Hepatocyte (in vitro differentiated cells): ENCODE results near the gene EXOC4. TPM values are rescaled to one million over a fixed set of nuclear protein-coding genes. Genes with fewer than 3 reads are reported as not detected.

Experiments
- DNase-seq: peaks from one replicate; pipeline ENCODE4 v3.0.0-alpha.2; 2016; ENCODE audit warnings: low spot score
- H2AFZ ChIP-seq: fragments of 200-600 bp; sonication (generic); 2 replicates; pipeline ENCODE4 v1.6.0; 2016; ENCODE audit warnings: antibody characterized with exemption, mild to moderate bottlenecking
- H3K27ac ChIP-seq: fragments of 200-600 bp; sonication (generic); 2 replicates; pipeline ENCODE4 v1.5.1; 2016; ENCODE audit warnings: mild to moderate bottlenecking
- H3K27me3 ChIP-seq: fragments of 200-600 bp; sonication (generic); 2 replicates; pipeline ENCODE4 v1.6.1; 2016
- H3K36me3 ChIP-seq: fragments of 200-600 bp; sonication (generic); replicated peaks from 2 replicates; pipeline ENCODE4 v1.5.1; 2016; ENCODE audit warnings: low read depth; ENCODE audit not compliant: insufficient read depth
- H3K4me1 ChIP-seq: fragments of 200-600 bp; sonication (generic); 2 replicates; pipeline ENCODE4 v1.5.1; 2016; ENCODE audit warnings: mild to moderate bottlenecking, moderate library complexity; ENCODE audit not compliant: insufficient read depth
- H3K4me2 ChIP-seq: fragments of 200-600 bp; sonication (generic); 2 replicates; pipeline ENCODE4 v1.6.0; 2016
- H3K4me3 ChIP-seq: fragments of 200-600 bp; sonication (generic); 2 replicates; pipeline ENCODE4 v1.5.1; 2016; ENCODE audit warnings: mild to moderate bottlenecking
- H3K79me2 ChIP-seq: fragments of 200-600 bp; sonication (generic); 2 replicates; pipeline ENCODE4 v1.6.0; 2017; ENCODE audit warnings: mild to moderate bottlenecking
- H3K9me2 ChIP-seq: fragments of 200-600 bp; sonication (generic); replicated peaks from 2 replicates; pipeline ENCODE4 v1.6.0; 2017; ENCODE audit warnings: mild to moderate bottlenecking; ENCODE audit not compliant: insufficient read depth
- H3K9me3 ChIP-seq: fragments of 200-600 bp; sonication (generic); 2 replicates; pipeline ENCODE4 v1.5.1; 2016; ENCODE audit warnings: low read depth, mild to moderate bottlenecking
- H4K20me1 ChIP-seq: fragments of 200-600 bp; sonication (generic); 2 replicates; pipeline ENCODE4 v1.6.0; 2016; ENCODE audit warnings: mild to moderate bottlenecking; ENCODE audit not compliant: insufficient read depth, poor library complexity, severe bottlenecking
- CTCF ChIP-seq: fragments of 200-600 bp; sonication (generic); IDR thresholded peaks from 2 replicates; pipeline ENCODE4 v1.5.1; 2016; ENCODE audit warnings: antibody characterized with exemption, mild to moderate bottlenecking; ENCODE audit not compliant: poor library complexity
- EZH2 ChIP-seq: fragments of 200-600 bp; sonication (generic); IDR thresholded peaks from 2 replicates; pipeline ENCODE4 v1.6.1; 2016; ENCODE audit warnings: antibody characterized with exemption, mild to moderate bottlenecking, borderline replicate concordance
- EZH2phosphoT487 ChIP-seq: fragments of 200-600 bp; sonication (generic); IDR thresholded peaks from one replicate; pipeline ENCODE4 v1.6.1; 2018; ENCODE audit warnings: antibody characterized with exemption, mild to moderate bottlenecking, low read depth, moderate library complexity; ENCODE audit not compliant: unreplicated experiment, severe bottlenecking
- WGBS: methylation state at CpG from one replicate; pipeline ENCODE4 v1.1.6; 2016; ENCODE audit warnings: low lambda C conversion rate; ENCODE audit errors: missing lambda C conversion rate; 5-methylcytosine and 5-hydroxymethylcytosine counted together
- polyA plus RNA-seq: library from polyadenylated mRNA; unstranded; fragments of >200 nt; fragmentation: Nextera tagmentation; extraction: Ambion mirVana; gene quantifications from 2 replicates; pipeline ENCODE4 v1.2.1, GENCODE V29; 2016
- total RNA-seq: library from RNA; depleted of rRNA; stranded (reverse); fragments of >200 nt; gene quantifications from 2 replicates; pipeline ENCODE4 v1.2.3, GENCODE V29; 2014

Gene EXOC4
- total and polyA plus RNA-seq, 2 experiments from 2014 or later = 34.8 to 56.1 TPM

- Histone ChIP-seq H3K79me2 (no peaks in the 10 kb centered on the region), H2AFZ (no peak overlapping the region), H3K4me2 (no peak overlapping the region), H4K20me1 (no peaks in the 10 kb centered on the region), H3K27ac (no peak overlapping the region), H3K4me1 (no peaks in the 10 kb centered on the region), H3K4me3 (no peak overlapping the region), H3K36me3 (no peaks in the 10 kb centered on the region), H3K9me2 (no peaks in the 10 kb centered on the region), H3K27me3 (no peaks in the 10 kb centered on the region), H3K9me3 (no peaks in the 10 kb centered on the region)
- TF ChIP-seq EZH2 = no peak
- DNase-seq = no peak
- 50% methylated on average over 4 of the region's 4 CpGs for WGBS
Observed at GRCh38 chr7:133696056-133696455, 443.2 kb downstream of the EXOC4 start.

GRCh38 chr7:133697585-133697984 lies 444.7 kb downstream of the EXOC4 start:
- H3K4me2 ChIP-seq = no peak overlapping the region
- H3K36me3 ChIP-seq = no peaks in the 10 kb centered on the region
- DNase-seq = no peak

GRCh38 chr7:133698127-133698526 lies 445.2 kb downstream of the EXOC4 start:
- H3K79me2 ChIP-seq = no peaks in the 10 kb centered on the region
- DNase-seq = no peak
- H3K27me3 ChIP-seq = no peaks in the 10 kb centered on the region
- WGBS = 93% methylated on average over 6 of the region's 6 CpGs
- H3K4me2 ChIP-seq = no peak overlapping the region
- H3K4me3 ChIP-seq = no peak overlapping the region
- no peaks in the 10 kb centered on the region for H3K4me1 ChIP-seq
- no peaks in the 10 kb centered on the region for H3K9me3 ChIP-seq
- no peaks in the 10 kb centered on the region for H4K20me1 ChIP-seq
- no peak overlapping the region for H2AFZ ChIP-seq
- TF ChIP-seq EZH2phosphoT487 (no peak), EZH2 (no peak), CTCF (no peak)
- H3K36me3 ChIP-seq = no peaks in the 10 kb centered on the region
- H3K27ac ChIP-seq = no peak overlapping the region
- H3K9me2 ChIP-seq = no peaks in the 10 kb centered on the region

More at GRCh38 chr7:133697585-133697984, 444.7 kb downstream of the EXOC4 start:
- Histone ChIP-seq H3K4me1 (no peaks in the 10 kb centered on the region), H3K9me2 (no peaks in the 10 kb centered on the region), H3K27me3 (no peaks in the 10 kb centered on the region), H3K27ac (no peak overlapping the region), H2AFZ (no peak overlapping the region), H3K79me2 (no peaks in the 10 kb centered on the region), H3K9me3 (no peaks in the 10 kb centered on the region), H3K4me3 (no peak overlapping the region), H4K20me1 (no peaks in the 10 kb centered on the region)
- WGBS = 91% methylated on average over 4 of the region's 4 CpGs
- TF ChIP-seq CTCF (no peak), EZH2phosphoT487 (no peak), EZH2 (no peak)

GRCh38 chr7:133699386-133699785 lies 446.5 kb downstream of the EXOC4 start:
- no peak overlapping the region for H2AFZ ChIP-seq
- TF ChIP-seq EZH2 = no peak
- no peak for TF ChIP-seq CTCF
- no peak for TF ChIP-seq EZH2phosphoT487
- no peak overlapping the region for H3K4me3 ChIP-seq
- H3K9me3 ChIP-seq = no peaks in the 10 kb centered on the region
- H3K27me3 ChIP-seq = no peaks in the 10 kb centered on the region
- H4K20me1 ChIP-seq = no peaks in the 10 kb centered on the region
- DNase-seq = no peak
- no peak overlapping the region for H3K27ac ChIP-seq
- no peaks in the 10 kb centered on the region for H3K36me3 ChIP-seq
- H3K4me1 ChIP-seq = no peaks in the 10 kb centered on the region
- no peaks in the 10 kb centered on the region for H3K79me2 ChIP-seq
- no peak overlapping the region for H3K4me2 ChIP-seq
- no peaks in the 10 kb centered on the region for H3K9me2 ChIP-seq
- WGBS = 86% methylated on average over 4 of the region's 4 CpGs
